WTC11 (cell line): ENCODE results near the gene LCN1. TPM values are rescaled to one million over a fixed set of nuclear protein-coding genes. Genes with fewer than 3 reads are reported as not detected.
"Not testable (repeated sequence)": the region's sequence is repeated elsewhere in the genome, so short reads cannot be mapped to it uniquely, and the experiment has no call there.

Experiments
- ATAC-seq: fragments of 200-7000 bp; cut with Tn5 transposase; 2 replicates; pipeline ENCODE4 v1.10.0; 2021; ENCODE audit warnings: mild to moderate bottlenecking, moderate library complexity
- CTCF ChIA-PET: fragments of 300-600 bp; sonication (Branson Sonifier 250); formaldehyde crosslinking; loops from one replicate; lab custom pipeline; 2021; ENCODE audit warnings: antibody characterized with exemption; lab: Charles Lee
- POLR2A ChIA-PET: fragments of 350-600 bp; sonication (Branson Sonifier 250); formaldehyde crosslinking; loops from one replicate; lab custom pipeline; 2021; ENCODE audit warnings: antibody characterized with exemption; lab: Charles Lee
- DNase-seq: peaks from one replicate; pipeline ENCODE4 v3.0.0; 2021; ENCODE audit warnings: low spot score
- H3K27ac Mint-ChIP-seq: 2 replicates; pipeline ENCODE4 v1.8.0; 2021; ENCODE audit warnings: mixed read lengths
- H3K27me3 Mint-ChIP-seq: 2 replicates; pipeline ENCODE4 v1.8.0; 2021; ENCODE audit warnings: low read depth, mild to moderate bottlenecking, moderate library complexity, mixed read lengths
- H3K36me3 Mint-ChIP-seq: 2 replicates; pipeline ENCODE4 v1.8.0; 2021; ENCODE audit warnings: mixed read lengths
- H3K4me1 Mint-ChIP-seq: 2 replicates; pipeline ENCODE4 v1.8.0; 2022; ENCODE audit warnings: mixed read lengths
- H3K4me3 Mint-ChIP-seq: 2 replicates; pipeline ENCODE4 v1.8.0; 2021; ENCODE audit warnings: mild to moderate bottlenecking, moderate library complexity, mixed read lengths
- H3K9me3 Mint-ChIP-seq: 2 replicates; pipeline ENCODE4 v1.8.0; 2021; ENCODE audit warnings: mixed read lengths
- ATF1 ChIP-seq: sonication (generic); formaldehyde crosslinking; IDR thresholded peaks from 2 replicates; pipeline ENCODE4 v1.8.1; 2023; ENCODE audit warnings: mild to moderate bottlenecking, moderate library complexity, missing genetic modification reagents
- E2F4 ChIP-seq: sonication (generic); formaldehyde crosslinking; IDR thresholded peaks from 2 replicates; pipeline ENCODE4 v1.8.1; 2022; ENCODE audit warnings: low read depth, mild to moderate bottlenecking, moderate library complexity, missing genetic modification reagents, borderline replicate concordance
- GRHL2 ChIP-seq: fragments of 250-450 bp; sonication (Bioruptor Pico); IDR thresholded peaks from 2 replicates; pipeline ENCODE4 v1.8.0; 2022; ENCODE audit warnings: mild to moderate bottlenecking, moderate library complexity; ENCODE audit not compliant: insufficient replicate concordance, severe bottlenecking
- HMGXB4 ChIP-seq: sonication (generic); formaldehyde crosslinking; IDR thresholded peaks from 2 replicates; pipeline ENCODE4 v1.8.1; 2023; ENCODE audit warnings: mild to moderate bottlenecking, moderate library complexity, missing genetic modification reagents
- IRF2 ChIP-seq: sonication (generic); formaldehyde crosslinking; IDR thresholded peaks from 2 replicates; pipeline ENCODE4 v1.8.0; 2022; ENCODE audit warnings: low read depth, missing genetic modification reagents, borderline replicate concordance
- KAT7 ChIP-seq: sonication (generic); formaldehyde crosslinking; IDR thresholded peaks from 2 replicates; pipeline ENCODE4 v1.8.1; 2023; ENCODE audit warnings: missing genetic modification reagents, mild to moderate bottlenecking, borderline replicate concordance
- NFYB ChIP-seq: sonication (generic); formaldehyde crosslinking; conservative IDR thresholded peaks from 2 replicates; pipeline ENCODE4 v1.8.0; 2022; ENCODE audit warnings: low read depth, missing genetic modification reagents
- PREB ChIP-seq: sonication (generic); formaldehyde crosslinking; IDR thresholded peaks from 2 replicates; pipeline ENCODE4 v1.8.1; 2022; ENCODE audit warnings: mild to moderate bottlenecking, missing genetic modification reagents, moderate library complexity, borderline replicate concordance
- ZMAT4 ChIP-seq: fragments of 250-450 bp; sonication (Bioruptor Pico); IDR thresholded peaks from 2 replicates; pipeline ENCODE4 v1.9.0; 2021; ENCODE audit warnings: mild to moderate bottlenecking
- ZNF121 ChIP-seq: sonication (generic); formaldehyde crosslinking; IDR thresholded peaks from 2 replicates; pipeline ENCODE4 v1.8.0; 2023; ENCODE audit warnings: missing genetic modification reagents
- ZNF281 ChIP-seq: sonication (generic); formaldehyde crosslinking; IDR thresholded peaks from 2 replicates; pipeline ENCODE4 v1.8.0; 2023; ENCODE audit warnings: mild to moderate bottlenecking, missing genetic modification reagents
- ZNF396 ChIP-seq: fragments of 250-450 bp; sonication (Bioruptor Pico); IDR thresholded peaks from 2 replicates; pipeline ENCODE4 v1.8.0; 2021; ENCODE audit warnings: mild to moderate bottlenecking, moderate library complexity, borderline replicate concordance
- ZNF416 ChIP-seq: fragments of 250-450 bp; sonication (Bioruptor Pico); IDR thresholded peaks from 2 replicates; pipeline ENCODE4 v1.9.0; 2021; ENCODE audit warnings: mild to moderate bottlenecking, inconsistent platforms
- total RNA-seq: library from RNA; stranded (reverse); gene quantifications from 3 replicates; pipeline ENCODE4 v1.2.3, GENCODE V29; 2021

LCN1 gene
- total RNA-seq, 1 experiment from 2014 or later: not detected

- H3K9me3 Mint-ChIP-seq, H3K27ac Mint-ChIP-seq, H3K4me3 Mint-ChIP-seq, ATAC-seq, DNase-seq, H3K27me3 Mint-ChIP-seq, POLR2A ChIA-PET, H3K36me3 Mint-ChIP-seq, H3K4me1 Mint-ChIP-seq: not testable (repeated sequence)
- CTCF ChIA-PET: interaction anchor here (0.7 to 0.8 kb wide), 2 partner anchors 10 to 96 kb away, joined by 3 to 6 read pairs; no protein-coding TSS in a partner anchor
These were observed 28.5 kb downstream of the LCN1 start for GRCh38 chr9:135549478-135550343.

GRCh38 chr9:135550344-135550918 lies 29.2 kb downstream of the LCN1 start:
- ChIA-PET POLR2A (no interaction called here), CTCF (interaction anchor here (0.8 kb wide), 1 partner anchor 11 kb away, joined by 3 read pairs; no protein-coding TSS in a partner anchor)
- ATAC-seq: no peak

GRCh38 chr9:135551031-135551430 lies 29.8 kb downstream of the LCN1 start:
- Mint-ChIP-seq H3K9me3 (no peaks in the 10 kb centered on the region), H3K36me3 (no peaks in the 10 kb centered on the region), H3K27me3 (no peaks in the 10 kb centered on the region), H3K4me1 (peaks cover 7% of the 10 kb centered on the region), H3K4me3 (no peak overlapping the region), H3K27ac (0 out of 2 replicates have a peak overlapping the region, but pooled peaks have one; percentile 7)
- TF ChIP-seq ZMAT4 (no peak), PREB (CRISPR knock-in tag) (no peak), ZNF281 (no peak)
- ChIA-PET POLR2A (no interaction called here), CTCF (no interaction called here)
- DNase-seq (no peak), ATAC-seq (no peak)

More at GRCh38 chr9:135550344-135550918, 29.2 kb downstream of the LCN1 start:
- DNase-seq: no peak
- TF ChIP-seq ATF1 (CRISPR knock-in tag): no peak
- no peak for TF ChIP-seq IRF2
- no peak for TF ChIP-seq KAT7 (CRISPR knock-in tag)
- no peak for TF ChIP-seq ZNF396 (CRISPR knock-in tag)
- no peak for TF ChIP-seq ZNF416 (CRISPR knock-in tag)
- TF ChIP-seq NFYB (CRISPR knock-in tag): no peak
- no peak for TF ChIP-seq ZNF121
- TF ChIP-seq PREB (CRISPR knock-in tag): no peak
- TF ChIP-seq GRHL2 (CRISPR knock-in tag): no peak
- TF ChIP-seq E2F4: no peak
- no peak for TF ChIP-seq HMGXB4
- no peaks in the 10 kb centered on the region for H3K36me3 Mint-ChIP-seq
- no peaks in the 10 kb centered on the region for H3K9me3 Mint-ChIP-seq
- no peaks in the 10 kb centered on the region for H3K27me3 Mint-ChIP-seq
- no peak overlapping the region for H3K27ac Mint-ChIP-seq
- H3K4me1 Mint-ChIP-seq: peaks cover 3% of the 10 kb centered on the region; the same call in 1 of the 2 replicates
- no peak overlapping the region for H3K4me3 Mint-ChIP-seq
